NB4 (cell line): Measurements from ENCODE around the gene KCNAB1.

Source experiments
- CTCF ChIP-seq: IDR thresholded peaks from one replicate; pipeline ENCODE4 v1.5.1; 2012; ENCODE audit warnings: low read depth, low read length
- MYC ChIP-seq: IDR thresholded peaks from 2 replicates; pipeline ENCODE4 v1.6.1; 2011; ENCODE audit warnings: low read depth, low read length
- POLR2A ChIP-seq: IDR thresholded peaks from 2 replicates; pipeline ENCODE4 v1.6.1; 2011; ENCODE audit warnings: mild to moderate bottlenecking; ENCODE audit not compliant: insufficient read length; ENCODE audit errors: extremely low read depth

GRCh38 chr3:156233876-156234275 is 113.5 kb downstream of the KCNAB1 start:
- TF ChIP-seq CTCF, result no peak
- TF ChIP-seq MYC, result no peak
- no peak for TF ChIP-seq POLR2A
